Measurements from ENCODE around the gene OR8B3. TPM values are rescaled to one million over a fixed set of nuclear protein-coding genes. Genes with fewer than 3 reads are reported as not detected.

The OR8B3 gene
- total RNA-seq, 3 donors from 2014 or later = not detected

- H3K4me3 ChIP-seq = no peak overlapping the region
- no peak for TF ChIP-seq CTCF (IDR thresholded peaks at IDR 0.05)
- ATAC-seq (no peak), DNase-seq (no peak)
- intact Hi-C loops (cut with DNase I, micrococcal nuclease) = no loop called here
- H3K4me1 ChIP-seq (ENCODE audit: low read depth) = no peaks in the 10 kb centered on the region
- H3K36me3 ChIP-seq (ENCODE audit: low read depth) = no peaks in the 10 kb centered on the region
- no peaks in the 10 kb centered on the region for H3K9me3 ChIP-seq
Observed at GRCh38 chr11:124441081-124441480, 42.3 kb upstream of the OR8B3 start.

GRCh38 chr11:124440608-124441007 is 41.8 kb upstream of the OR8B3 start:
- Histone ChIP-seq H3K4me3 (no peak overlapping the region), H3K36me3 (ENCODE audit: low read depth) (no peaks in the 10 kb centered on the region), H3K4me1 (ENCODE audit: low read depth) (no peaks in the 10 kb centered on the region), H3K9me3 (no peaks in the 10 kb centered on the region)
- no peak for TF ChIP-seq CTCF (IDR thresholded peaks at IDR 0.05)
- ATAC-seq (no peak), DNase-seq (no peak)
- intact Hi-C loops (cut with DNase I, micrococcal nuclease) = no loop called here

- no peak for DNase-seq
- no peak for ATAC-seq
- intact Hi-C loops (cut with DNase I, micrococcal nuclease) = no loop called here
Observed at GRCh38 chr11:124434699-124435098, 35.9 kb upstream of the OR8B3 start.

GRCh38 chr11:124429599-124429998 is 30.8 kb upstream of the OR8B3 start:
- intact Hi-C loops (cut with DNase I, micrococcal nuclease) = no loop called here

More at GRCh38 chr11:124434699-124435098, 35.9 kb upstream of the OR8B3 start:
- TF ChIP-seq CTCF (IDR thresholded peaks at IDR 0.05) = no peak
- Histone ChIP-seq H3K36me3 (ENCODE audit: low read depth) (no peaks in the 10 kb centered on the region), H3K9me3 (no peaks in the 10 kb centered on the region), H3K4me3 (no peak overlapping the region), H3K4me1 (ENCODE audit: low read depth) (no peaks in the 10 kb centered on the region)

GRCh38 chr11:124424384-124424921 is 25.6 kb upstream of the OR8B3 start, which contains the start of gene OR8B4:
OR8B4 (minus strand) TSS chr11:124424871; CDS start chr11:124424871, 0 bp downstream.
- no peak for ATAC-seq
- H3K9me3 ChIP-seq = no peaks in the 10 kb centered on the region
- DNase-seq = no peak
- no peak within 1 kb of the TSS for H3K4me3 ChIP-seq
- no peaks in the 10 kb centered on the region for H3K36me3 ChIP-seq (ENCODE audit: low read depth)
- H3K4me1 ChIP-seq (ENCODE audit: low read depth) = no peaks in the 10 kb centered on the region
- intact Hi-C loops (cut with DNase I, micrococcal nuclease) = no loop called here
- TF ChIP-seq CTCF (IDR thresholded peaks at IDR 0.05) = no peak

More at GRCh38 chr11:124429599-124429998, 30.8 kb upstream of the OR8B3 start:
- H3K4me1 ChIP-seq (ENCODE audit: low read depth) = no peaks in the 10 kb centered on the region
- TF ChIP-seq CTCF (IDR thresholded peaks at IDR 0.05) = no peak
- DNase-seq = no peak
- ATAC-seq = no peak
- no peak overlapping the region for H3K4me3 ChIP-seq
- H3K36me3 ChIP-seq (ENCODE audit: low read depth) = no peaks in the 10 kb centered on the region
- H3K9me3 ChIP-seq = no peaks in the 10 kb centered on the region

- intact Hi-C loops (cut with DNase I, micrococcal nuclease) = no loop called here
Observed at GRCh38 chr11:124421043-124421442, 22.2 kb upstream of the OR8B3 start.

More at GRCh38 chr11:124421043-124421442, 22.2 kb upstream of the OR8B3 start:
- no peak for TF ChIP-seq CTCF (IDR thresholded peaks at IDR 0.05)
- no peak for ATAC-seq
- Histone ChIP-seq H3K9me3 (no peaks in the 10 kb centered on the region), H3K36me3 (ENCODE audit: low read depth) (no peaks in the 10 kb centered on the region), H3K4me1 (ENCODE audit: low read depth) (no peaks in the 10 kb centered on the region), H3K4me3 (no peak overlapping the region)
- DNase-seq = no peak

Measured in mucosa of descending colon (tissue), 3 donors.